ENCODE data around the gene CCNO.
A peak's percentile ranks its signal among the peaks of the same experiment; 100 is the strongest.

The CCNO gene, protein sequence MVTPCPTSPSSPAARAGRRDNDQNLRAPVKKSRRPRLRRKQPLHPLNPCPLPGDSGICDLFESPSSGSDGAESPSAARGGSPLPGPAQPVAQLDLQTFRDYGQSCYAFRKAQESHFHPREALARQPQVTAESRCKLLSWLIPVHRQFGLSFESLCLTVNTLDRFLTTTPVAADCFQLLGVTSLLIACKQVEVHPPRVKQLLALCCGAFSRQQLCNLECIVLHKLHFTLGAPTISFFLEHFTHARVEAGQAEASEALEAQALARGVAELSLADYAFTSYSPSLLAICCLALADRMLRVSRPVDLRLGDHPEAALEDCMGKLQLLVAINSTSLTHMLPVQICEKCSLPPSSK

GRCh38 chr5:55232985-55233928 lies at the start of gene CCNO:
Gene CCNO, minus strand, starts transcription at chr5:55233608. Its CDS starts 85 bp downstream, at chr5:55233523.
- H3K9me3 ChIP-seq (ENCODE audit: insufficient read depth, low read depth, low read length) = peaks cover 8% of the 10 kb centered on the region; the same call in 1 of the 2 replicates
- no peak within 1 kb of the TSS for H3K27ac ChIP-seq (ENCODE audit: low read length)
- H3K9ac ChIP-seq (ENCODE audit: low read depth, low read length) = no peak within 1 kb of the TSS
- H3K36me3 ChIP-seq (ENCODE audit: insufficient read depth, low read depth, low read length) = no peaks in the 10 kb centered on the region
- peaks cover 7% of the 10 kb centered on the region; the same call in 1 of the 2 replicates for H3K4me1 ChIP-seq (ENCODE audit: insufficient read depth, low read length)
- peaks cover 100% of the 10 kb centered on the region for H3K27me3 ChIP-seq (ENCODE audit: insufficient read depth, low read length)
- peak within 1 kb of the TSS; percentile 63 for H3K4me3 ChIP-seq (ENCODE audit: low read length)

DNA sequence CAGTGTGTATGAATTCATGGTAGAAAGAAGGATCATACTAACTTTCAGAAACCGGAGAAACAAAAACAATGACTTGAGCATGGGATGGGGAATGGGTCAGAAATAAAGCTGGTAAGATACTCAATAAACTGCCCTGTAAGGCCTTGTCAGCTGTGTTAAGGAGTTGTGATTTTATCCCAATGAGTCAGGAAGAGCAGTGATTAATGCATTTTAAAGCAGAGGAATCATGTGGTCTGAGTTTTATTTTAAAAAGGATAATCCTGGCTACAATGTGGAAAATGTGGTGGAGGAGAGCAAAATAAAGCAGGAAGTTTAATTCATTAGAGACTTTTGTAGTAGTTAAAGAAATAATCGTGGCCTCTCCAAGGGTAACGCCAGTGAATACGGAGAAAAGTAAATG lies 45.4 kb upstream of the CCNO start:
- Histone ChIP-seq H3K9ac (ENCODE audit: low read depth, low read length) (no peak overlapping the region), H3K4me1 (ENCODE audit: insufficient read depth, low read length) (no peaks in the 10 kb centered on the region), H3K4me3 (ENCODE audit: low read length) (no peak overlapping the region), H3K27me3 (ENCODE audit: insufficient read depth, low read length) (no peaks in the 10 kb centered on the region), H3K27ac (ENCODE audit: low read length) (no peak overlapping the region), H3K9me3 (ENCODE audit: insufficient read depth, low read depth, low read length) (no peaks in the 10 kb centered on the region), H3K36me3 (ENCODE audit: insufficient read depth, low read depth, low read length) (peaks cover 90% of the 10 kb centered on the region)

- Histone ChIP-seq H3K27ac (ENCODE audit: low read length) (no peak overlapping the region), H3K27me3 (ENCODE audit: insufficient read depth, low read length) (no peaks in the 10 kb centered on the region), H3K9ac (ENCODE audit: low read depth, low read length) (no peak overlapping the region), H3K9me3 (ENCODE audit: insufficient read depth, low read depth, low read length) (no peaks in the 10 kb centered on the region), H3K4me1 (ENCODE audit: insufficient read depth, low read length) (no peaks in the 10 kb centered on the region), H3K4me3 (ENCODE audit: low read length) (no peak overlapping the region), H3K36me3 (ENCODE audit: insufficient read depth, low read depth, low read length) (peaks cover 91% of the 10 kb centered on the region)
These were observed 43.4 kb upstream of the CCNO start for GRCh38 chr5:55276771-55277170.

DNA sequence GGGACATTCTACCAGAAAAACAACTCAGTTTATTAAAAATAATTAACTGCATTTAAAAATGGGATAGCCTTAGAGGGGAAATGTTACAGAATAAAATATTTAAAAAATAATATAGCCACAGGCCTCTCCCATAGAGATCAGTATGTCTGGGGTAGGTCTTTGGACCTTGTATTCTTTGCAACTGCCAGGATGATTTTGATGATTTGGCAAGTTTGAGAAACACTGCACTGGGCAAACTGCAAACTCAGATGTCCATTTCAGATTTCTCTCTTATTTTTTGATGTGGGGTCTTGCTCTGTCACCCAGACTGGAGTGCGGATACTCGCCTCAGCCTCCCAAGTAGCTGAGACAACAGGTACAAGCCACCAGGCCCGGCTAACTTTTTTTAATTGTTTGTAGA lies 24.9 kb upstream of the CCNO start:
- no peaks in the 10 kb centered on the region for H3K27me3 ChIP-seq (ENCODE audit: insufficient read depth, low read length)
- no peaks in the 10 kb centered on the region; the same call in 1 of the 2 replicates for H3K4me1 ChIP-seq (ENCODE audit: insufficient read depth, low read length)
- H3K27ac ChIP-seq (ENCODE audit: low read length) = no peak overlapping the region
- peaks cover 67% of the 10 kb centered on the region for H3K36me3 ChIP-seq (ENCODE audit: insufficient read depth, low read depth, low read length)
- no peak overlapping the region for H3K9ac ChIP-seq (ENCODE audit: low read depth, low read length)
- H3K4me3 ChIP-seq (ENCODE audit: low read length) = no peak overlapping the region
- H3K9me3 ChIP-seq (ENCODE audit: insufficient read depth, low read depth, low read length) = no peaks in the 10 kb centered on the region

DNA sequence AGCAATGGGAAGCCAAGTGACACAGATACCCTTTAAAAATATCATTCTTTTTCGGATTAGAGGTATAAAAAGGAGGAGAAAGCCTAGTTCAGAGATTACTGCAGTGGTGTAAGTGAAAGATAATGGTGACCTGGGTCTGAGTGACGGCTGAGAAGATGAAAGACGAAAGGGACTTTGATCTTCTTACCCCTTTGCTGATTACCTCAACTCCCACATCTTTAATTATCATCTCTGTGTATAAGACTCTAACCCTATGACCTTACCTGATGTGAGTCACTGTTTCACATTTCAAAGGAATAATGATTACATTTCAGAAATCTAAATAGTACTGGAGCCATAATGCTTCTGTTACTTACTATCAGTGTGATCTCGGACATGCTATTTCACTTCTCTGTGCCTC lies 21.4 kb upstream of the CCNO start:
- Histone ChIP-seq H3K9ac (ENCODE audit: low read depth, low read length) (no peak overlapping the region), H3K9me3 (ENCODE audit: insufficient read depth, low read depth, low read length) (no peaks in the 10 kb centered on the region), H3K4me3 (ENCODE audit: low read length) (no peak overlapping the region), H3K27me3 (ENCODE audit: insufficient read depth, low read length) (no peaks in the 10 kb centered on the region), H3K27ac (ENCODE audit: low read length) (no peak overlapping the region), H3K36me3 (ENCODE audit: insufficient read depth, low read depth, low read length) (peaks cover 47% of the 10 kb centered on the region), H3K4me1 (ENCODE audit: insufficient read depth, low read length) (no peaks in the 10 kb centered on the region; the same call in 1 of the 2 replicates)

DNA sequence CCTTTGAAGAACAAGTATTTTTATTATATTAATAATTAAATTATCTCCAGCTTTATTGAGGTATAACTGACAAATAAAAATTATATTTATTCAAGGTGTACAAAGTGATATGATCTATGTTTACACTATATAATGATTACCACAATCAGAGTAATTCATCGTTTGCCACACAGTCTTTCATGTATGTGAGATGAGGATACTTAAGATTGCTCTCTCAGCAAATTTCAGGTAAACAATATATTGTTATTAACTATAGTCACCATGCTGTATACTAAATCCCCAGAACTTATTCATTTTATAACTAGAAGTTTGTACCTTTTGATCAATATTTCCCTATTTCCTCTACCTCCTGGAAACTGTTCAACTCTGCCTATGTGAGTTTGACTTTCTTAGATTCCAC lies 16.7 kb upstream of the CCNO start:
- Histone ChIP-seq H3K4me1 (ENCODE audit: insufficient read depth, low read length) (no peaks in the 10 kb centered on the region), H3K27me3 (ENCODE audit: insufficient read depth, low read length) (no peaks in the 10 kb centered on the region), H3K4me3 (ENCODE audit: low read length) (no peak overlapping the region), H3K9me3 (ENCODE audit: insufficient read depth, low read depth, low read length) (peaks cover 11% of the 10 kb centered on the region), H3K9ac (ENCODE audit: low read depth, low read length) (no peak overlapping the region), H3K27ac (ENCODE audit: low read length) (no peak overlapping the region), H3K36me3 (ENCODE audit: insufficient read depth, low read depth, low read length) (peaks cover 7% of the 10 kb centered on the region; the same call in 1 of the 2 replicates)

DNA sequence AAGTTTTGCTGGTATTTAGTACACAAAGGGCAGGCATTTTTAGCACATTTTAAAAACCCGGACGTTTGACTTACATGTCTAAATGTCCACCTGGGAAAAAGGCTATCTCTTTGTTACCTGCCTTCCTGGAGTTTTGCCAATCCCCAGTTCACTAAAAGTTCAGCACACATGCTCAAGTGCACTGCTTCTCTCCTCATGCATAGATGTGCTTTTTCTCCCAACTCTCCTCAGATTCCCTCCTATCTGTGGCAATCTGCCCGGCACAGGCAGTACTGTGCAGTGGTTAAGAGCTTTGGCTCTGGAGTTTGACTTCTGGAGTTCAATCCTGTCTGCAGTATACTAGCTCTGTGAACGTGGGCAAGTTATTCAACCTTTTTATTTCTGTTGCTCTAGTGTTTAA lies 8.3 kb upstream of the CCNO start:
- no peaks in the 10 kb centered on the region for H3K9me3 ChIP-seq (ENCODE audit: insufficient read depth, low read depth, low read length)
- no peak overlapping the region for H3K9ac ChIP-seq (ENCODE audit: low read depth, low read length)
- peaks cover 26% of the 10 kb centered on the region for H3K27me3 ChIP-seq (ENCODE audit: insufficient read depth, low read length)
- H3K27ac ChIP-seq (ENCODE audit: low read length) = no peak overlapping the region
- H3K4me1 ChIP-seq (ENCODE audit: insufficient read depth, low read length) = no peaks in the 10 kb centered on the region
- no peak overlapping the region for H3K4me3 ChIP-seq (ENCODE audit: low read length)
- H3K36me3 ChIP-seq (ENCODE audit: insufficient read depth, low read depth, low read length) = no peaks in the 10 kb centered on the region

DNA sequence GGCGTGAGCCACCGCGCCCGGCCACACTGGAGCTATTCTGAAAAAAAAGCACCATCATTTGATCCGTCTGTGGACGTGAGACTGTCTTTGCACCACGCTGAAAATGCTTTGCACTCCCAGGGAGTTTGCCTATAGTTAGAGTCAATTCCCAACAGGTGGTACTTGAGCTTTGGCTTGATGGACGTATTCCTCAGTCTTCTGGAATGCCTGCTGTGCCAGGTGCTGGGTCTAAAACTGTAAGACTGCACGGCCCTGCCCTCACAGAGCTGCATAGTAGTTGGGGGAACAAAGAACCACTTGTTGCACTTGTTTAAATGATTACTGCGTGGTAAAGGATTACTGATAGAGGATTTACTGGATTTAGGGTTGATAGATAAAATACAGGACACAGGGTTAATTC lies 3.4 kb upstream of the CCNO start:
- H3K4me1 ChIP-seq (ENCODE audit: insufficient read depth, low read length) = peaks cover 7% of the 10 kb centered on the region; the same call in 1 of the 2 replicates
- no peak overlapping the region for H3K4me3 ChIP-seq (ENCODE audit: low read length)
- H3K27ac ChIP-seq (ENCODE audit: low read length) = no peak overlapping the region
- H3K36me3 ChIP-seq (ENCODE audit: insufficient read depth, low read depth, low read length) = no peaks in the 10 kb centered on the region
- H3K27me3 ChIP-seq (ENCODE audit: insufficient read depth, low read length) = peaks cover 76% of the 10 kb centered on the region
- H3K9me3 ChIP-seq (ENCODE audit: insufficient read depth, low read depth, low read length) = no peaks in the 10 kb centered on the region
- H3K9ac ChIP-seq (ENCODE audit: low read depth, low read length) = no peak overlapping the region

DNA sequence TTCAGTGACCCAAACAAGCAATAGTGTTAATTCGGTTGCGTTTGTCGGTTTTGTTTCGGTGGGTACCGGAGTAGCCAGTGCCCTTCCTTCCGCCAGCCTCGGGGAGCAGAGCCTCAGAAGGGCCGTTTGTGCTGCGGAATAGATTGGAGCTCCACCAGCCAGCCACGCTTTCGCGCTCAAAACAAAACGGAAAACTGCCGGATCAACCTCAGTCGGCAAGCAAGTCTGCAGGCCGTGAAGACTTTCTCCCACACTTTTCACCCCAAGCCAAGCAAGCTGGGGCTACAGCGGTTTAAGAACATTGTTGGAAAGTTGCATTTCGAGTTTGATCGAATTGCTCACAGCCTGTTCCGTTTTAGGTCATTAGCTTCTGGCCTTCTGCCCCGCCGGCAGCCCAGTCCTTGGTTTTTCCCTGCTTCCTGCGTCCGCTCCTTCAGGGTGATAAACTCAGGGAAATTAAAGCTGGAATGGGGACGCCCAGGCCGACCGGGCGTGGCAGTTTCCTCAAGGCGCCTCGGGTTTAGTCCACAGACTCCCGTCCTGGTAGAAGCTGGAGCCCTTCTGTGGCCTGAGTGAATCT lies 803 bp upstream of the CCNO start:
- Histone ChIP-seq H3K4me1 (ENCODE audit: insufficient read depth, low read length) (peaks cover 7% of the 10 kb centered on the region; the same call in 1 of the 2 replicates), H3K27ac (ENCODE audit: low read length) (no peak overlapping the region), H3K9me3 (ENCODE audit: insufficient read depth, low read depth, low read length) (peaks cover 8% of the 10 kb centered on the region; the same call in 1 of the 2 replicates), H3K36me3 (ENCODE audit: insufficient read depth, low read depth, low read length) (no peaks in the 10 kb centered on the region), H3K4me3 (ENCODE audit: low read length) (peak overlapping the region; percentile 63), H3K9ac (ENCODE audit: low read depth, low read length) (no peak overlapping the region), H3K27me3 (ENCODE audit: insufficient read depth, low read length) (peaks cover 97% of the 10 kb centered on the region)

DNA sequence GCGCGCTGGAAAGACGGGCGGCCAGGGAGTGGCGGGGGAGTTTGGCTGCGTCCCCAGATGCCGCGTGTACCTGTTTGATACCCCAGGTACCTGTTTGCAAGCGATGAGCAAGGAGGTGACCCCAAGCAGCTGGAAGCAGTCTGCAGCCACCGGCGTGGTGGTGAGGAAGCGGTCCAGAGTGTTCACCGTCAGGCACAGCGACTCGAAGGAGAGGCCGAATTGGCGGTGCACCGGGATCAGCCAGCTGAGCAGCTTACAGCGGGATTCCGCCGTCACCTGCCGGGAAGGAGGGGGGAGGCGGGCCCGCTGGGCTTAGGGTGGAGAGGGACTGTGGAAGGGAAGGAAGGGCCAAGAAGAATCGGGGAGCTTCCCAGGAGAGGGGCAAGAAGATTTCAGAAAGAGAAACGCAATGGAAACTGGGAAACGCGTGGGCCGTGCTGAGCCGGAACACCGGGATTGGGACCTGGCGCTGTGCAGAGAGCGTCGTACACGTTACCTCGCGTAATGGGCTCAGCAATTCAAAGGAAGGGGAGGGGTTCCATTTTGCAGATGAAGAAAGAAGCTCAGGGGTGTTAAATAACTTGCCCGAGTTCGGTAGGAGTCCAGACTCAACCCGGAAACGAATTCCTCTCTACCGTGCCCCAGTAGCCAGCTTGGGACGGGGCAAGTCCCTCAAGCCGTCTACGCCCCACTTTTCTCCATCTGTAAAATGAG lies 980 bp downstream of the CCNO start:
- Histone ChIP-seq H3K9ac (ENCODE audit: low read depth, low read length) (no peak overlapping the region), H3K4me1 (ENCODE audit: insufficient read depth, low read length) (peaks cover 7% of the 10 kb centered on the region), H3K36me3 (ENCODE audit: insufficient read depth, low read depth, low read length) (no peaks in the 10 kb centered on the region), H3K4me3 (ENCODE audit: low read length) (peak overlapping the region; percentile 63), H3K27me3 (ENCODE audit: insufficient read depth, low read length) (peaks cover 100% of the 10 kb centered on the region), H3K9me3 (ENCODE audit: insufficient read depth, low read depth, low read length) (peaks cover 14% of the 10 kb centered on the region; the same call in 1 of the 2 replicates), H3K27ac (ENCODE audit: low read length) (no peak overlapping the region)

DNA sequence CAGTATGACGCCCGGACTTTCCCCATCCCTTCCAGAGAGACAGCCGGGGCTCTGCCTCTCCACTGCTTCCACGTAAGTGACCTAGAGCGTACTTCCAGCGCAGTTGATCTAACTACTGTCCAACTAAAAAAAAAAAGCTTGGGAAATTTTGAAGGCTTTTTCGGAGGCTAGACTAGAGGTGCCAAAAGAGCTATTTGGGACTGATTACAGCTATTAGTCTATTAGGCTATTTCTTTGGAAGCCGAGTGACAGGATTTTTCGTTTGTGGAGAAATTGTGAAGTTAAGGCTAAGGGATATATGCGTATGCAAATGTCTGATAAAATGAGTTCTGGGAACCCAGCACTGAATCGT lies 1.5 kb downstream of the CCNO start:
- Histone ChIP-seq H3K4me1 (ENCODE audit: insufficient read depth, low read length) (peaks cover 7% of the 10 kb centered on the region), H3K36me3 (ENCODE audit: insufficient read depth, low read depth, low read length) (no peaks in the 10 kb centered on the region), H3K27ac (ENCODE audit: low read length) (no peak overlapping the region), H3K9me3 (ENCODE audit: insufficient read depth, low read depth, low read length) (peaks cover 14% of the 10 kb centered on the region; the same call in 1 of the 2 replicates), H3K4me3 (ENCODE audit: low read length) (peak overlapping the region; percentile 63), H3K27me3 (ENCODE audit: insufficient read depth, low read length) (peaks cover 100% of the 10 kb centered on the region), H3K9ac (ENCODE audit: low read depth, low read length) (no peak overlapping the region)

All from iPS-20b (cell line).